GM13977 (cell line): ENCODE measurements around the gene RNF214.

ENCODE experiments used
- DNase-seq: peaks from one replicate; pipeline ENCODE4 v3.0.0; 2012; ENCODE audit warnings: low spot score
- in situ Hi-C: fragments of 300-500 bp; cut with MboI; formaldehyde crosslinking; loops from one replicate; pipeline ENCODE4 v1.12.0; 2022; ENCODE audit warnings: low sequenced_read_pairs, low pct_unique_long_range_greater_than_20kb, mixed read lengths, inconsistent platforms; ENCODE audit not compliant: unreplicated experiment
- TF ChIP-seq, protein P1 (sequence below): IDR thresholded peaks from 2 replicates; pipeline ENCODE4 v1.5.1; 2012; ENCODE audit warnings: mild to moderate bottlenecking, control low read depth; ENCODE audit not compliant: insufficient read depth; ENCODE audit errors: extremely low read depth, missing control alignments

RNF214 gene

DNA sequence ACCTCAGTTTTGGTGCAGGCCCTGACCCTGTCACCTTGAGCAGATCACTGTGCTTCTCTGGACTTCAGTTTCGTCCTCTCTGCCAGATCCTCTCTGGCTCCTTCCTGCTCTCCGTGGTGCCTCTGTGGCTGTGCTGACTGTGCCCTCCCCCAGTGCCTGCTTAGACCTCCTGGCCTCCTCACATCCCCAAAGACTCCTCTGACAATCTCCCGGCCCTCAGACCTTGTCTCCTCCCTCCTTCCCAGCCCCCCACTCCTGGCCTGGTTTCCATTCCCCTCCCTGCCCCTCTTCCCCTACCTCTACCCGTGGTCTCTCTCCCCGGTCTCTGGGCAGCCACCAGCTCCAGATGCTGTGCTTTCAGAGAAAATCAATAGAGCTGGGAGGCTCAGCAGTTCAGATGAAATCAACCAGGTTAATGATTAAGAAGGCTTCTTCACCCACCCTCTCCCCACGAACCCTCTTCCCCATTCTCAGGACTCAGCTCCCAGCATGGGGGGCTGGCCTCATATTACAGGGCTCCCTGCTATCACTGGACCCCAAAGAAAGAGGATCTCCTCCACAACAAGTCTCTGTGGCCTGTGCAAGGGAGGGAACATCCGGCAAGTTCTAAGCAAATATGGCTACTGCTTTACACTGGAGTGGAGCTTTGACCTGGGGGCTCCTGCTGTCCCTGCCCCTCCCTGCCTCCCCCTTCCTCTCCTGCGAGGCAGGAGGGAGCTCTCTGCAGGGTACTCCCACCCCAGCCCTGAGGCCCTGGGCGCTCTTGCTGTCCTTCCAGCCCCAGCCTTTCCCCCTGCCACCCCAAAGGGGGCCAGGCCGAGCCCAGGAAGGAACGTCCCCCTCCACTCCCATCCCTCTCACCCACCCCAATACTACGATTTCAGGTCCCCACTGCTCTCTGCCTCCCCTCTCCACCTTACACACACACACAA, 67.1 kb downstream of the RNF214 start:
- in situ Hi-C loops, result loop anchor here (10.0 kb wide), 1 partner anchor 65 kb away; the partner anchor contains the start of genes PCSK7 and RNF214
- TF ChIP-seq, protein P1, sequence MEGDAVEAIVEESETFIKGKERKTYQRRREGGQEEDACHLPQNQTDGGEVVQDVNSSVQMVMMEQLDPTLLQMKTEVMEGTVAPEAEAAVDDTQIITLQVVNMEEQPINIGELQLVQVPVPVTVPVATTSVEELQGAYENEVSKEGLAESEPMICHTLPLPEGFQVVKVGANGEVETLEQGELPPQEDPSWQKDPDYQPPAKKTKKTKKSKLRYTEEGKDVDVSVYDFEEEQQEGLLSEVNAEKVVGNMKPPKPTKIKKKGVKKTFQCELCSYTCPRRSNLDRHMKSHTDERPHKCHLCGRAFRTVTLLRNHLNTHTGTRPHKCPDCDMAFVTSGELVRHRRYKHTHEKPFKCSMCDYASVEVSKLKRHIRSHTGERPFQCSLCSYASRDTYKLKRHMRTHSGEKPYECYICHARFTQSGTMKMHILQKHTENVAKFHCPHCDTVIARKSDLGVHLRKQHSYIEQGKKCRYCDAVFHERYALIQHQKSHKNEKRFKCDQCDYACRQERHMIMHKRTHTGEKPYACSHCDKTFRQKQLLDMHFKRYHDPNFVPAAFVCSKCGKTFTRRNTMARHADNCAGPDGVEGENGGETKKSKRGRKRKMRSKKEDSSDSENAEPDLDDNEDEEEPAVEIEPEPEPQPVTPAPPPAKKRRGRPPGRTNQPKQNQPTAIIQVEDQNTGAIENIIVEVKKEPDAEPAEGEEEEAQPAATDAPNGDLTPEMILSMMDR, result no peak

DNA sequence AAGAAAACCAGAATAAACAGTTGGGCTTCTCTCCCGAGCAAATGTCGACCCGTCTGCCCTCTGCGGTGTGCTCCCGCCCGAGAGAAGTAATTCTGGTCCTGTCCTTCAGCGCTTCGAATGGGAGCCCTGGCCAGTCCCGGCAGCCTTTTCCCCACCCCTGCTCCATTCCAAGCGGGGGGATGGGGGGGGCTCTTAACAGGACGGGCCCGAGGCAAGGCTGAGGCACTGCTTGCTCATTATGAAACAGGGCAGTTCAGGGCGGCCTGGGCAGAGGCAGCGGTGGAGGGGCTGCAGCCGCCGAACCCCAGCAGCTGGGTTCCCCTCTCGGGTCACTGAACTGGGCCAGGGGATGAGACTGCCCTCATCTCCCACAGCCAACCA, 67.8 kb downstream of the RNF214 start:
- TF ChIP-seq, protein P1, result no peak
- DNase-seq, result no peak
- in situ Hi-C loops, result no loop called here

More for the DNA sequence above, 67.1 kb downstream of the RNF214 start:
- no peak for DNase-seq

DNA sequence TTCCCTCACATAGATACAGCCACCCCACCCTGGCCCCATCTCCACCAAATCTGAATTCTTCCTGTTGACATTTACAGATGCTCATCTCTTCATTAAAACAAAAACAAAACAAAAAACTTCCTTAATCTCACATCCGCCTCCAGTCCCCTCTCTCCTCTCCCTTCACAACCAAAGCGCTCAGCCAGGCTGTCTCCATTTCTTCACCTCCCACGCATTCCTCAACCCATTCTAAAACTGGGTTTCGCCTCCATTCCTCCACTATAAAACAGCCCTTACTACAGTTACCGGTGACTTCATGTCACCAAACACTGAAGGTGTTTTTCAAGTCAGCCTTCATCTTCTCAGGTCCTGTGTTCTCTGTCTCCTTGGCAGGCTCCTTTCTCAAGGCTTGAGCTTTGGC, 68.3 kb downstream of the RNF214 start:
- in situ Hi-C loops, result no loop called here
- no peak for DNase-seq
- TF ChIP-seq, protein P1, result no peak

DNA sequence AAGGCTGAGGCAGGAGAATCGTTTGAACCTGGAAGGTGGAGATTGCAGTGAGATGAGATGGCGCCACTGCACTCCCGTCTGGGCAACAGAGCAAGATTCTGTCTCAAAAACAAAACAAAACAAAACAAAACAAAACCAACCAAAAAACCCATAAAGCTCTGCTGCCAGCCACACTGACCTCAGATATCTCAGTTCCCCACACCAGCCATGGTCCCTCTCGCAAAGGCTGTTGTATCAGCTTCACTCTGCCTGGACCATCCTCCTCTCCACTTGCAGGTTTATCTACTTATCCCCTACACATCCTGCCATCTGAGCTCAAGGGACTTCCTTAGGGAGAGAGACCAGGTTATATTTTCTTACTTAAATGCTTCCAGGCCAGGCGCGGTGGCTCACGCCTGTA, 69.8 kb downstream of the RNF214 start:
- in situ Hi-C loops, result no loop called here
- TF ChIP-seq, protein P1, result no peak
- DNase-seq, result no peak

DNA sequence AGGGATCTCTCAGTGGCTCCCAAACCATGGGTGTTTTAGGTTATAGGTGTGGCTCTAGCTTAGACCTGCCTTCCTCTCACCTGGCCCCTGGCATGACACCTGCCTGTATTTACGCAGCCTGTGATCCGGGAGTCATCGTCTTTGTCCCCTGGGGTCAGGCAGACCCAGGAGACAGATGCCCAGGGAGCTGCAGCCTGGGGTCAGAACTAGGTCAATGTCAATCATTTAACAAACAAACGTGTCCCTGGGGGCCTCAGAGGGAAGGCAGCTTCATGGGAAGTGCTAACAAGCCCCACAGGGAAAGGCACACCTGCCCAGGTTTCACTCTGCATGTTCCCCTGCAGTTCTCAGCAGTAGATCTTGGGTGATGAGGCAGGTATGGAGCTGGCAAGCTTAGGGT, 70.6 kb downstream of the RNF214 start:
- in situ Hi-C loops, result no loop called here
- TF ChIP-seq, protein P1, result no peak
- no peak for DNase-seq

DNA sequence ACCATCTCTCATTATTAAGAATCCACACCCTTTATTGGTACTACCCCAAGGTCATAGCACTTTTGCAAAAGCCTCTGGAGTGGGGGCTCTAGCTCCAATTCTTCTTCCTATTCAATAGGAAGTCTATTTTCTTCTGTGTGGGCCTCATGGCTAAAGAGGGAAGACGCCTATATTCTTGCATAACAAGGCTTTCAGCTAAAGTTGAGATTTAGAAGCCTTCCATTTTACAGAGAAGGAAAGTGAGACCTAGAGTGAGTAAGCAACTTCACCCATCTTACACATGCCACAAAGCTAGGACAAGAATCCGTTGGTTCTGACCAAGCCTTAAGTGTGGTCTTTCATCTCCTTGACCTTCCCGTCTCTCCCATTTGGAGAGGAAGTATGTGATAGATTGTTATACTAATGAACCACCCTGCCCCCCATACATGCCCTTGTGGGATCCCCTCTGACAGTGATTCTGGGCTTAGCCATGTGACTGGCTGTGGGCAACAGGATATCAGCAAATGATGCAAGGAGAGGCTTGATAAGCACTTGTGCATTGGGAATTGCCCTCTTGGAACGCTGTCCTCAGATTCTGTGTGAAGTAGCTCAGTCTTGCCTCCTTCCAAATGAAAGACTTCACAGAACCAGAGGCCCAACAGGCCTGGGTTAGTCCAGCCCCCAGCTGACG, 71.3 kb downstream of the RNF214 start:
- in situ Hi-C loops, result no loop called here
- TF ChIP-seq, protein P1, result no peak
- DNase-seq, result no peak
